Activated CD8-positive, alpha-beta memory T cell treated with anti-CD3 and anti-CD28 coated beads, Interleukin-2, amount 50 U/mL, for 4 hours (primary cell): ENCODE results near the gene CTNNAL1.
"Not testable (repeated sequence)": the region's sequence is repeated elsewhere in the genome, so short reads cannot be mapped to it uniquely, and the experiment has no call there.

Source experiments
- DNase-seq: peaks from one replicate; pipeline ENCODE4 v3.0.0-alpha.2; 2020

The CTNNAL1 gene

DNA sequence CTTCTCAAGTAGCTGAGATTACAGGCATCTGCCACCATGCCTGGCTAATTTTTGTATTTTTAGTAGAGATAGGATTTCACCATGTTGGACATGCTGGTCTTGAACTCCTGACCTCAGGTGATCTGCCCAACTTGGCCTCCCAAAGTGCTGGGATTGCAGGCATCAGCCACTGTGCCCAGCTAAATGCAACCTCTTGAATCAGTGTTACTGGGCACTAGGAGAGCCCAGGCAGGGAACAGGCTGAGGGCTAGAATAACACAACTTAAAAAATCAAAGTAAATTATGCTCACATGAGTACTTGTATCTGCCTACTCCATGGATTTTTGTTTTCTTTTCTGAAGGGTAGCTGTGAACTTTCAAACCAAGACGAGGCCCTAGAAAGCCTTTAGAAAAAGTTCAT is 92.9 kb downstream of the CTNNAL1 start:
- DNase-seq, result not testable (repeated sequence)

DNA sequence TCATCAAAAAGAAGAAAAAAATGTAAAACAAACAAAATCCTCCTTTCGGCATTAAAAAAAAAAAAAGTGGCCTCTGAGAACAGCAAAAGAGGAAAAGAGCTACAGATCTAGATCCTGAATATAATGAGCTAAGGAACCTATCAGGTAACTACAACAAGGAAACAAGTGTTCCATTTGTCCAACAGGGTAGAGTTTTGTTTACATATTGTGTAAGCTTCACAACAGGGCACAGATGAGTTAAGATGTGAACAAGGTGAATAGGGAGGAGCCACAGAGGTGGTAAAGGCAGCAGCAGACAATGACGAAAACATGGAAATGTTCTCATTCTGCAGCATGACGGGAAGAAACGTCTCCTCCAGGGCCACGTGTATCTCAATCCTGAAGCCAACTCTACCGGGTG is 93.8 kb downstream of the CTNNAL1 start:
- no peak for DNase-seq

DNA sequence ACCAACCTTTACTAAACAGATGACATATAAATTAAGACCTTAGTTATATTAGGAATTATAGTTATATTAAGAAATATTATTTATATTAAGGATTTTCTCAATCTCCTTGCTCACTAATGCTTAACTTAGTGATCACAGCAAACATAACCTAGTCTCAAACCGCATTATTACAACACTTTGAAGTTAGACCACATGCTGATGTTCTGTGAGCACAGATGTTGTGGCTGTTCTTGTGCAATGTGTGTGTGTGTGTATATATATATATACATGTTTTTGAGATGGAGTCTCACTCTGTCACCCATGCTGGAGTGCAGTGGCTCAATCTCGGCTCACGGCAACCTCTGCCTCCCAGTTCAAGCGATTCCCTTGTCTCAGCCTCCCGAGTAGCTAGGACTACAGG is 99.9 kb downstream of the CTNNAL1 start:
- no peak for DNase-seq

DNA sequence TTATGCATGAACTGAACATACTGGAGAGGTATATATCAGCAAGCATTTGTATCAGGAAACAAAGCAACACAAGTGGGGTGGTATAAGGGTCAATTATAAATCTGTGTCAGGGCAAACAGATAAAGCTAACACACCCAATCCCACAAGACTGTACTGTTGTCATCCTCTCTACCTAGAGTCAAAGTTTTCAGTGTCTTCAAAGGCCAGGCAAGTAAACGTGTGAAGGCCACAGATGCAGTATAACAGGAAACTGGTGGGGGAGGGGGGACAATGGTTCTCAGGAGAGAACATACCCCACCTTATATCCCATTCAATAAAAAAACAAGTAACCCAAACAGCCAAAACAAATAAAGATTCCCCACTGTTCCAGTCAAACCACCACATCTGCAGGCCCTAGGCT is 101.5 kb downstream of the CTNNAL1 start:
- DNase-seq, result no peak

DNA sequence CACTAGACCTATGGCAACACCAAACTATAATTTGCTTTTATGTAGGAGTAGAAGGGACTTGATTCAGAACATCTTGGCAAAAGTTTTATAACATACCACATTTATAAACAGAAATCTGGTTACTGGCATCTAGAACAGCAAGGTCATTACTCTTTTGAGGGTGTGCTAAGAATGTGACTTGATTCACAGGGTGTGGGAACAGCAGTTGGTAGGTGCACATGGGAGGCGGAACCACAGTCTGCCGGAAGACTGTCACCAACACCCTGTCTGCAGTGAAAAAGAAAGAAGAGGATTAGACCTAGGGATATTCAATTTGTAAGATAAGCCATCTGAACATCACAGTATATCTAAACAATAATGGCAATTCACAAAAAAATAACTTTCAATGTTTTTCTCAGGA is 102.4 kb downstream of the CTNNAL1 start:
- DNase-seq, result no peak

DNA sequence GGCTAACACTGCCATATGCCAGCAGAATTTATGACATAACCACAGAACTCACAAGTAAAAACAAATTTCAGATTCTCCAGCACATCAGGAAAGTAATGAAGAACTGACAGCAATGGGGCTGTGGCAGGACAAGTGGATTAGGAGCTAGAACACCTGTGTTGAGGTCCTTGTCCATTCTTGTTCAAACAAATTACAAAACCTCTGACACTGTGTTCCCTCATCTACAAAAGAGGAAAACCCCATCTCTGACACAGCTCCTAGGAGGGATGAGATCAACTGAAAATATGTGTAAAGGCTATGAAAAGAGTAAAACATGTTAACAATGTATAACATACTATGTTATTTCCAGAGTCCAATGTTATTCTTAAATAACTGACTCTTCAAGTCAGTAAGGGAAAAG is 102.9 kb downstream of the CTNNAL1 start:
- no peak for DNase-seq

DNA sequence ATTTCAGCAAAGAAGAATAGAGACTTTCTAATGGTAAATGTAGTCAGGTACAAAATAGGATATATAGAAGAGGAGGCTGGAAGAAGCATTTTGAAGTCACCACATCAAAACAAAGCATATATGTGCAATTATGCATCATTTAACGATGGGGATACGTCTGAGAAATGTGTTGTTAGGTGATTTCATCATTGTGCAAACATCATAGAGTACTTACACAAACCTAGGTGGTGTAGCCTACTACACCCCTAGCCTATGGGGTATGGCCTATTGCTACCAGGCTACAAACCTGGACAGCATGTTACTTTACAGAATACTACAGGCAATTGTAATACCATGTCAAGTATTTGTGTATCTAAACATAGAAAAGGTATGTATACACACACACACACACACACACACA is 107.8 kb downstream of the CTNNAL1 start:
- DNase-seq, result no peak

DNA sequence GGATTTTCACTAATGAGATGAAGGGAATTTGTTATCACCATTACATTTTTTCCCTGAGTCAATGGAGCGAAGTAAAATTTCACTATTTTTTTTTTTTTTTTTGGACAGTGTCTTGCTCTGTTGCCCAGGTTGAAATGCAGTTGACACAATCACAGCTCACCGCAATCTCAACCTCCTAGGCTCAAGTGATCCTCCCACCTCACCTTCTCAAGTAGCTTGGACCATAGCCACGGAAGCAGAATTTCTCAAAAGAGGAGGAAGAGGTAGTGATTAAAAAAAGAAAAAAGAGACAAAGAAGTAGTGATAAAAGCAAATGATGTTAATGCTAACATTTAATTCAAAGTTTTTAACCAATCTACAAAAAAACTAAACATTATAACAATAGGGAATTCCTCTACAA is 109.1 kb downstream of the CTNNAL1 start:
- no peak for DNase-seq

DNA sequence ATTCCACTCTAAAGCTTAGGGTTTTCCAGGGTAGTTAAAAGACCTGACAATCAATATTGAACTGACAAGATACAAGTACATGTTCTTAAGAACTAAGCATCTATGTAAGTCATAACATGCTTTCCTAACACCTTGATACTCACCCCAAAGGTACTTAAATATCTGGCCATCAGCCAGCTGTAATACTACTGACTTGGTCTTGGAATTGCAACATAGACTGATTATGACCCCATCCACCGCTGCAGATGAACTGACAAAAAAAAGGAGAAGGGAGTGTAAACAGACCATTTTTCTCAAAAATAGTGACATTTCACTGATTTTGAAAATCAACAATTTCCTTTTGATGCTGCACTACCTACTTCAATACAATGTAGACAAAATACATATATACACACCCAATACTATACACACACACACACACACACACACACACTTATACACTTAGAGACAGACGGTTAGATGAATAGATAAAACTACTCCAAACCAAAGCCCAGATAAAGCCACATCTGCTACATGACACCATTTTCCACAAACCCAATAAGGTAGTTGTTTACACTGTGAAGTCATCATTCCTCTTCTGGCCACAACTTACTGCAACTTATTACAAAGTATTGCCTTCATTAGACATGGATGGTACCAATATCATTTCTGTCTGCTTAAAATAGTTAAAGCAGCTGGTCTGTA is 109.7 kb downstream of the CTNNAL1 start:
- DNase-seq, result no peak

DNA sequence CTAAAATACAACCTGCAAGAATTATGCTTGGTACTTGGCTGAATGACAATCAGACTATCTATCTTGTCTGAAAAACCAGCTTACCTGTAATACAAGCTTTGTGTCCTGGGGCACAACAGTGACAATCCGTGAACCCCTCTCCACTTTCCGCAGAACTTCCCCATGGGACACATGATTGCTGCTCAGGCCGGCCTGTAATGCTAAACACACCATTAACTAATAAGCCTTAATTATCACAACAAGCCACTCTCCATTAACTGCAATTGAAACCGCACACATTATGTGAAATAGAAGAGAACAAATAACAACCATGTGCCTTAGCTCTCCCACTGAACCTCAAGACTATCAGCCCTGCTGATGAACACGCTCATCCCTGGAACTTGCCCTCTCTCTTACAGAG is 113.1 kb downstream of the CTNNAL1 start:
- DNase-seq, result no peak

DNA sequence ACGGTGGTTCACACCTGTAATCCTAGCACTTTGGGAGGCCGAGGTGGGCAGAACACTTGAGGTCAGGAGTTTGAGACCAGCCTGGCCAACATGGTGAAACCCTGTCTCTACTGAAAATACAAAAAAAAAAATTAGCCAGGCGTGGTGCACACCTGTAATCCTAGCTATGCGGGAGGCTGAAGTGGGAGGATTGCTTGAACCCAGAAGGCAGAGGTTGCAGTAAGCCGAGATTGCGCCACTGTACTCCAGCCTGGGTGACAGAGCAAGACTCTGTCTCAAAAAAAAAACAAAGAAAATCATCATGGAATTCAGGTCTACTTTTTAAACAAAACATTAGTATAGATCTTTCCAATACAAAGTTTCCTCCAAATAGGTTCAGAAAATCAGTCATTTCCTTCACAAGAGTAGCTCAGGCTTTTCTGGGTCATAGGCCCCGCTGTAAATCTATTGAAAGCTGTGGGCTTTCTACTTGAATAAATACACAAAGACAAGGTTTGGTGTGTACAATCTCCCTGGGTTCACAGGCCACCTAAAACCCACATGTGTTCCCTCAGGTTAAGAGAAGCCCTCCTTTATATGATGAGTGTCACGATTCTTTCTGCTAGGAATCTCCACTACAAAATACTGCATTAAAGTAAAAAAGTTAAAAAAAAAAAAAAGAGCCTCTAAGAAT is 114.1 kb downstream of the CTNNAL1 start:
- not testable (repeated sequence) for DNase-seq

DNA sequence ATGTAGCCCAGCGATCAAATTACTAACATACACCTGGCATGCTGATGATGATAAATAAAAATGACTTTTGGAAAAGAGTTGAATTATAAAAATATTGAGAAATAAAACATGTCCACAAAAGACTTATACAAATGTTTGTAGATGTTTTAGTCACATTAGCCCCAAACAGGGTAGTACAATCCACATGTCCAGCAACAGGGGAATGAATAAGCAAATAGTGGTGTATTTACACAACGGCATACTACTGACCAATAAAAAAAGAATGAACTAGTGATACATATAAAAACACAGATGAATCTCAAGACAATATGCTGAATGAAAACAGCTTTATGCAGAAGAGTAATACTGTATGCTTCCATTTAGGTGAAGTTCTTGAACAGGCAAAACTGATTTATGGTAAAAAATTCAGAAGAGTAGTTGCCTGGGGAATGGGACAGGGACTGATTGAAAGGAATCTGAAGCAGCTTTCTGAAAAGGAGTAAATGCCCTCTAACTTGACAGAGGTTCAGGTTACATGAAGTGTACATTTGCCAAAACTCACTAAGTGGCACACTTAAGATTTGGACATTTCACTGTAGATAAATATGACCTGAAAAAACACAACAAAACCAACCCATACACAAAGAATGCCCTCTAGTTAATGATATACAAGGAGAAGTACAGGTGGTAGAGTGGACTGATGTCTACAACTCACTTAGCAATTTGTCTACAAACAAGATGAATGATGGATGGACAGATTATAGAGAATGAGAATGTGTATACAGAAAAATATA is 115.8 kb downstream of the CTNNAL1 start:
- no peak for DNase-seq

DNA sequence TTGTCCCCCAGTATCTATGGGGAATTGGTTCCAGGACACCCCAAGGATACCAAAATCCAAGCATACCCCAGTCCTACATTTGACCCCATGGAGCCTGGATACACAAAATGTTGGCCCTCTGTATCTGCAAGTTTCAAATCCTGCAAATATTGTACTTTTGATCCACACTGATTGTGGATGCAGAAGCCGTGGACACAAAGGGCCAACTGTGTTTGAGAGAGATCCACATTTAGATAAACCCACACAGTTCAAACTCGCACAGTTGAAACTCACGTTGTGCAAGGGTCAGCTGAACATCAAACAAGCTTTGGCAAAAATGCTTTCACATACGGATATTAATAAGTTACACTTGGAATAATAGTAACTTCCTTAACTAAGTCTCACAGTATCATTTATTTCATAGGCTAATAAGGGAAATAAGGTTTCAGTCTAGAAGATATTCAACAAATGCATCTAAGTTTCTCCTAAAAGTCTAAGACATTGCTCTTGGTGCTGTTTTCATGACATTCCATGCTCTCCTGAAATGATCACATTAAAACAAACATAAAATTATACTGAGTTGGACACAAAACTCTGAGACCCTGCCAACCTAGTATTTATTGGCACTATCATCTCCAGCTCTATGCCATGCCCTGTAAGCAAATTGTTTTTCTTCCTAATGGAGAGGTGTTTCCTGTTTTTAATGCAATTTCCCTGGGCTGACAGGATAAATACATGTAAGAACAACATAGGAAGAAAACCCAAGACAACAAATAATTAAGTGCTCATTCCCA is 118.9 kb downstream of the CTNNAL1 start:
- no peak for DNase-seq
